Measurements from ENCODE around the gene SYNGAP1.

The SYNGAP1 gene

DNA sequence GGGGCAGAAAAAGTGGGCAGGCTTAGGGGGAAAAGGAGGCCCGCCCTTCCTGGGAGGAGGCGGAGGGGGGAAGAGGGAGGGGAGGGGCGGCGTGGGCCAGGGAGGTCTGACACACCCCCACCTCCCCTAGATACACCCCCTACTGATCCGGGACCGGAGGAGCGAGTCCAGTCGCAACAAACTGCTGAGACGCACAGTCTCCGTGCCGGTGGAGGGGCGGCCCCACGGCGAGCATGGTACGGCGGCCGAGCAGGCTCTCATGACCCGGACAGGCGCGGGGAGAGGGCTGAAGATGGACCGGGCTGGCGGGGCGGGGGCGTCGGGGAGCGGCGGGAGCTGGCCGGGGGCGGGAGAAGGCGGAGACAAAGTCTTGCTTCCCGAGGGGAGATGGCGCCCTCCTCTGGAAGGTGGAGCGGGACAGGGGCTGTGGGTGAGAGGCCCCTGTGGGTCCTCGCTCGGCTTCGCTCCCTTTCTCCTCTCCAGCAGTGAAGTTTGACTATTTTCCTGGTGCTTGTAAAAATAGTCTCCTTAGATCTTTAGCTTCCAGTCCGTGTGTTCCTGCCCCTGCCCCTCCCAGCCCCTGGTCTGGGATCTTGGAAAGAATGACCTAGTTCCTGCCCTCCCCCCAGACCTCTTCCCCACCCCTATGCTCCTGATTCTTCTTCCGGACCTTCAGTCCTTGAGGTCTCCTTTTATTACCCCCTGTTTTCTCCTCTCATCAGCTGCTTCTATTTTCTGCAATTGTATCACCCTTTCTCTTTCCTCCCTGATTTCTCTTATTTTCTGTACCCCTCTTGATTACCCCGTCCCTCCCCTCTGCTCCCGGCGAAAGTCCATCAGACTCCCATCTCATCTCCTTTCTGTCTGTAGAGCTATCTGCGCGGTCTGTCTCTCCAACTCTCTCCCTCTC is 6.1 kb downstream of the SYNGAP1 start:
- peak overlapping the region; percentile 73 for H3K4me3 ChIP-seq (ENCODE audit: low read depth, low read length)

DNA sequence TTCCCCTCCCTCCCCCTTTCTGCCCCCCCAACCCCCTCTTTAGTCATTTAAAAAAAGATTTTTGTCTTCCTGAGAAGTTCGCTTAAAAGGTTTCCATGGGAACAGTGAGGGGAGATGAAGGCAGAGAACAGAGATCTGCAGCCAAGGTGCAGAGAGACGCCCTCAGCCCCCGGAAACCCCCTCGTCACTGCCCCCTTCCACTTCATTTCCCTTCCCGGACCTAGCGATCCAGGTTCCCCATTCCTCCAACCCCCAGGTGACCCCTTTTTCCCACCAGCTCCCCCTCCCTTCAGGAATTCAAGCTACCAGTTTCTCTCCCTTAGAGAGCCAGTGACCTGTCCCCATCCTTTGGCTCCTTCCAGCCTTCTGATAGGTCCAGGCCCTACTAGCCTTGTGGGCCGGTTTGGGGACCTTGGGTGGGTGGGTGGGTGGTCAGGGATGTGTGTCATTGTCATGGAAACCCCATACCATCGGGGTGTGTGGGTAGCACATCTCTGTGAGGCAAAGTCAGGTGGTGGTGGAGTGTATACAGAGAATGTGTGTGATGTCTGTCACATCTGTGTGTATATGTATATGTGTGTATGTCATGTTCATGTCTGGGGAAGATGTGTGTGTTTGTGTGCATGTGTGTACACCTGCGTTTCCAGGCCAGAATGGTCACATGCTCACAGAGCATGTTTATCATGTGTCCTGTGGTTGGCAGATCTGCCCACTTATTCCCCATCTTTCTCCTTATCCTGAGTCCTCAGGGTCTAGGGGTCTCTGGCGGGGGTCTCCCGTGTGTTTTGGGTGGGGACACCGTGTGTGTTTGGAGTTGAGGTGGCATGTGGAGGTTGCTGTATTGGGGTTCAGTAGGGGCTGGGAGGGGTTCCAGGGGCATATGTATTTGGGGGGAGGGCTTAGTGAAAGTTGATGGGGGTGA is 7.0 kb downstream of the SYNGAP1 start:
- H3K4me3 ChIP-seq (ENCODE audit: low read depth, low read length) = peak overlapping the region; percentile 73
- DNase-seq (ENCODE audit: low read depth) = peak; percentile 36
- TF ChIP-seq, protein P1, sequence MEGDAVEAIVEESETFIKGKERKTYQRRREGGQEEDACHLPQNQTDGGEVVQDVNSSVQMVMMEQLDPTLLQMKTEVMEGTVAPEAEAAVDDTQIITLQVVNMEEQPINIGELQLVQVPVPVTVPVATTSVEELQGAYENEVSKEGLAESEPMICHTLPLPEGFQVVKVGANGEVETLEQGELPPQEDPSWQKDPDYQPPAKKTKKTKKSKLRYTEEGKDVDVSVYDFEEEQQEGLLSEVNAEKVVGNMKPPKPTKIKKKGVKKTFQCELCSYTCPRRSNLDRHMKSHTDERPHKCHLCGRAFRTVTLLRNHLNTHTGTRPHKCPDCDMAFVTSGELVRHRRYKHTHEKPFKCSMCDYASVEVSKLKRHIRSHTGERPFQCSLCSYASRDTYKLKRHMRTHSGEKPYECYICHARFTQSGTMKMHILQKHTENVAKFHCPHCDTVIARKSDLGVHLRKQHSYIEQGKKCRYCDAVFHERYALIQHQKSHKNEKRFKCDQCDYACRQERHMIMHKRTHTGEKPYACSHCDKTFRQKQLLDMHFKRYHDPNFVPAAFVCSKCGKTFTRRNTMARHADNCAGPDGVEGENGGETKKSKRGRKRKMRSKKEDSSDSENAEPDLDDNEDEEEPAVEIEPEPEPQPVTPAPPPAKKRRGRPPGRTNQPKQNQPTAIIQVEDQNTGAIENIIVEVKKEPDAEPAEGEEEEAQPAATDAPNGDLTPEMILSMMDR (IDR thresholded peaks at IDR 0.05; ENCODE audit: insufficient read depth, low read depth, low read length, missing control alignments) = no peak

More for the DNA sequence above, 6.1 kb downstream of the SYNGAP1 start:
- TF ChIP-seq, protein P1 (IDR thresholded peaks at IDR 0.05; ENCODE audit: insufficient read depth, low read depth, low read length, missing control alignments) = peak; percentile 68
- DNase-seq (ENCODE audit: low read depth) = peak; percentile 89

- DNase-seq (ENCODE audit: low read depth) = peak; percentile 41
- TF ChIP-seq, protein P1 (IDR thresholded peaks at IDR 0.05; ENCODE audit: insufficient read depth, low read depth, low read length, missing control alignments) = no peak
- peak overlapping the region; percentile 68 for H3K4me3 ChIP-seq (ENCODE audit: low read depth, low read length)
Observed at GRCh38 chr6:33427585-33428223, 7.8 kb downstream of the SYNGAP1 start.

DNA sequence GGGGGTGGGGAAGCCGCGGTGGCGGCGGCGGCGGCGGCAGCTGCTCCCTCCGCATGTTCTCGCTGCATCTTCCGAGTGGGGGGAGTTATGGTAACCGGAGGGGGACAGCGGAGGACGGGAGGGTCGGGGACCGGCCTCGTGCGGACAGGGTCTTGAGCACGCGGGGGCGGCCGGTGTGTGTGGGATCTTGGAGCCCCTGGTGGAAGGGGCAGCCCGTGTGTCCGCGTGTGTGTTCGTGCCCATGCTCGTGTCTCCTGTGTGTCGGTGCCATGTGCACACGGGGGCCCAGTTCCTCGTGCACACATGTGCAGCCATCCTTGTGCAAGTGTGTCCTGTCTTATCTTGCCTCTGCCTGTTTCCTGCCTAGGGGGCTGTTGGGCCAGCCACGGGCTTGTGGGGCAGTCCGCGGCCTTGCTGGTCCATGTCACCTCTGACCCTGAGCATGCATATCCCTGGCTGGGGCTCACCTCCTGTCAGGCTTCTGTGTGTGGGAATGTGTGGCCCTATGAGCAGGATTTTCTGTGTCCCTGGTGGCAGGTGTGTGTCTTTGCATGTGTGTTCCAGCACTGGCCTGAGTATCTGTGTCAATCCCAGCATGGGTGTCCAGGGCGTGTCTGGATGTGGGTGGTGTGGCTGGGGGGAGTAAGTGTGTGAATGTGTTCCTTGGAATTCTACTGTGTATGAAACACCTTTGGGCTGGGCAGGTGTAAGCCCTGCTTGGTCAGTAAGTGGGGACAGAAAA is 8.5 kb downstream of the SYNGAP1 start:
- TF ChIP-seq, protein P1 (IDR thresholded peaks at IDR 0.05; ENCODE audit: insufficient read depth, low read depth, low read length, missing control alignments) = peak; percentile 58
- peak overlapping the region; percentile 52 for H3K4me3 ChIP-seq (ENCODE audit: low read depth, low read length)
- peak; percentile 65 for DNase-seq (ENCODE audit: low read depth)

DNA sequence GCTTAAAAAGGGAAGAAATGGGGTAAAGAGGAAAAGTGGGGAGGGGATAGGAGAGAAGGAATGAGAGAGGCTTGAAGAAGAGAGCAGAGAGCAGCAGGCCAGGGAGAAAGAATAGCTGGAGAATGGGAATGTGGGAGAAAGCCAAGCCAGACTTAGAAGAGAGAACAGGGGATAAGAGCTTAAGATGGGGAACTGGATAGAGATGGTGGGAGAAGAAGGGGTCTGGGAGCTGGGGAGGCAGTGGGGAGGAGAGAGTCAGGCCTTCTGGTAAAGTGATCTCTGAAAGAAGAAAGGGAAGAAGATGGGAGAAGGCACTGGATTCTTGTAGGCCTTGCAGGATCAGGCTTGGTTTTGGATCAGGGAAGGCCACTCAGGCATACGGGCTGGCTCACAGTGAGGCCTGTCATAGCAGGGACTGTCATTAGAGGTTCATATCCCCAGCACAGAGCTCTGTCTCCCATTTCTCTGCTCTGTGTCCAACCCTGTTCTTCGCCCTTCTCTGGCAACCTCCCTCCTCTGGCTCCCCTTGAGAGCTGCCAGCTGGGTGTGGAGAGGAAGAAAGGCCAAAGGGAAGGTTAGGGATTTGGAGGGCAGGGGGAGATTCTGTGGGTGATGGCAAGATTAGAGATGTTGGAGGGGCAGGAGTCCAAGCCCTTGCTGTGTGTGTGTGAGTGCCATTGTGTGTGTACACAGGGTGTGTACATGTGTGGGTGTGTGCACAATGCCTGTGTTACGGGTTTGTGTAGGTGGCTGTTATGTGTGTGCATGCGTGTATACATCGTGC is 9.3 kb downstream of the SYNGAP1 start:
- no peak overlapping the region for H3K4me3 ChIP-seq (ENCODE audit: low read depth, low read length)

More for the DNA sequence above, 9.3 kb downstream of the SYNGAP1 start:
- TF ChIP-seq, protein P1 (IDR thresholded peaks at IDR 0.05; ENCODE audit: insufficient read depth, low read depth, low read length, missing control alignments) = no peak
- no peak for DNase-seq (ENCODE audit: low read depth)
